Umbilical cord (tissue), 2 donors: ENCODE measurements around the gene TASOR. TPM values are rescaled to one million over a fixed set of nuclear protein-coding genes. Genes with fewer than 3 reads are reported as not detected.
"Not testable (repeated sequence)": the region's sequence is repeated elsewhere in the genome, so short reads cannot be mapped to it uniquely, and the experiment has no call there.

Experiments
- DNase-seq: peaks from one replicate; pipeline ENCODE4 v3.0.0-alpha.2; 2015; ENCODE audit warnings: low spot score
- total RNA-seq: library from RNA; depleted of rRNA; stranded (reverse); fragments of >200 nt; gene quantifications from one replicate; pipeline ENCODE4 v1.2.3, GENCODE V29; 2014; ENCODE audit warnings: low replicate concordance; ENCODE audit not compliant: insufficient read depth

The TASOR gene, protein sequence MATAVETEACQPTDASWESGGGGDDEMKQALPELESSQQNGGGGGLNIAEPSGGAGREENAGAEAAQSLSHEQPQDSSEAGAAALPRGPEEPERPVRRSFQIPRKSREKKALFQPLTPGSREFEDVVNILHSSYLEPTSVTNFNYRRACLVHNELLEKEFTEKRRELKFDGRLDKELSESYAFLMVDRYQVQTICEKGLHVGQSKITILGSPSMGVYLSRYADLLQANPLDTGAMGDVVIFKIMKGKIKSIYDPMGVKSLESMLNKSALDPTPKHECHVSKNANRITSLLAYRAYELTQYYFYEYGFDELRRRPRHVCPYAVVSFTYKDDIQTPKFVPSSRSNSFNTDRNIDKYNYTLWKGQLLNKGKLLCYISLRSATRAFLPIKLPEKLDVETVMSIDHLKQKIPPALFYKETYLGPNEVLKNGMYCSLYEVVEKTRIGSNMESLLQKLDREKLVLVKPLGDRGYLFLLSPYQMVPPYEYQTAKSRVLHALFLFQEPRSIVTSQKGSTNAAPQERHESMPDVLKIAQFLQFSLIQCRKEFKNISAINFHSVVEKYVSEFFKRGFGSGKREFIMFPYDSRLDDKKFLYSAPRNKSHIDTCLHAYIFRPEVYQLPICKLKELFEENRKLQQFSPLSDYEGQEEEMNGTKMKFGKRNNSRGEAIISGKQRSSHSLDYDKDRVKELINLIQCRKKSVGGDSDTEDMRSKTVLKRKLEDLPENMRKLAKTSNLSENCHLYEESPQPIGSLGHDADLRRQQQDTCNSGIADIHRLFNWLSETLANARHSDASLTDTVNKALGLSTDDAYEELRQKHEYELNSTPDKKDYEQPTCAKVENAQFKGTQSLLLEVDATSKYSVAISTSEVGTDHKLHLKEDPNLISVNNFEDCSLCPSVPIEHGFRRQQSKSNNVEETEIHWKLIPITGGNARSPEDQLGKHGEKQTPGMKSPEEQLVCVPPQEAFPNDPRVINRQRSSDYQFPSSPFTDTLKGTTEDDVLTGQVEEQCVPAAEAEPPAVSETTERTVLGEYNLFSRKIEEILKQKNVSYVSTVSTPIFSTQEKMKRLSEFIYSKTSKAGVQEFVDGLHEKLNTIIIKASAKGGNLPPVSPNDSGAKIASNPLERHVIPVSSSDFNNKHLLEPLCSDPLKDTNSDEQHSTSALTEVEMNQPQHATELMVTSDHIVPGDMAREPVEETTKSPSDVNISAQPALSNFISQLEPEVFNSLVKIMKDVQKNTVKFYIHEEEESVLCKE (N-terminal part only)
- 188 TPM for total RNA-seq

- DNase-seq: peak; percentile 88
Observed at GRCh38 chr3:56683122-56683817, at the start of gene TASOR. Gene TASOR, minus strand, starts transcription at chr3:56683265. Its CDS starts 259 bp downstream, at chr3:56683006.

DNA sequence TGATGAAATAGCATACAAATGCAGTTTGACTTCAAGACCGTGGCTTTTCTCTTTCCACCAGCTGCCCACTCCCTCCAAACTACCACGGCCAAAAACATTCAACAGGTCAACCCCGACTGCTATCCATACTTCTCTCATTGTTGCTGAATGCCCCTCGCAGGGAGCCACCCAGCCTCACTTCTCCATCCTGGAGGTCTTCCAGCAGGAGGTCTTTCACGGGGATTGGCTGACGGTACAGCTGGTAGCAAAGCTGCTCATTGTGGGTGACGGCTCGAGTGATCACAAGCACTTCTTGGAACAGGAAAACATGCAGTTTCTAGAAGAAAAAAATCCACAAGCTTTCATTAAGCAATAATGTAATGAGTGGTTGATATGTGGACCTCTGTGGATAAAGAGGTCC is 49.0 kb upstream of the TASOR start:
- DNase-seq: no peak

DNA sequence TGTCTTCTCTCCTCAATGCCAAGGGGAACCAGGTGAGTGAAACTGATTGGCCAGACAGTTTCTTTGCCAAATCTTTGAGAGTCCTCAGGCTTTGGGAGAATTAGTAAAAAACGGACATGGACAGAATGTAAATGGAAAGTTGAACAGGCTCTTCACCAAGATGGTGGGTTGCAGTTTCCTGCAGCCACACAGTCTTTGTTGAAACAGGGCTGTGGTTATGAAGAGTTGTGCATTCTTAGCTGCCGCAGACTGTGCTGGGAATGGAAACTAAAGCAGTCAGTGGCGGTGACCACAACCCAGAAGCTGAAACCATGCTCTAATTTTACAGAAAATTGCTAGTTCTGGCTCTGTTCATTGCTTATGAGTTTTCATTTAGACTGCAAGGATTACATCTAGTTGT is 42.1 kb upstream of the TASOR start:
- no peak for DNase-seq

GRCh38 chr3:56724676-56725075 is 41.6 kb upstream of the TASOR start:
- DNase-seq: no peak

- no peak for DNase-seq
Observed at GRCh38 chr3:56720849-56721248, 37.8 kb upstream of the TASOR start.

DNA sequence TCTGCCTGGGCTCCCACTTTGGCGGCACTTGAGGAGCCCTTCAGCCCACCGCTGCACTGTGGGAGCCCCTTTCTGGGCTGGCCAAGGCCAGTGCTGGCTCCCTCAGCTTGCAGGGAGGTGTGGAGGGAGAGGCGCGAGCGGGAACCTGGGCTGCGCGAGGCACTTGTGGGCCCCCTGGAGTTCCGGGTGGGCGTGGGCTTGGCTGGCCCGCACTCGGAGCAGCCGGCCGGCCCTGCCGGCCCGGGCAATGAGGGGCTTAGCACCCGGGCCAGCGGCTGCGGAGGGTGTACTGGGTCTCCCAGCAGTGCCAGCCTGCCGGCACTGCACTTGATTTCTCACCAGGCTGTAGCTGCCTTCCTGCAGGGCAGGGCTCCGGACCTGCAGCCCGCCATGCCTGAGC is 35.7 kb upstream of the TASOR start:
- DNase-seq: not testable (repeated sequence)

DNA sequence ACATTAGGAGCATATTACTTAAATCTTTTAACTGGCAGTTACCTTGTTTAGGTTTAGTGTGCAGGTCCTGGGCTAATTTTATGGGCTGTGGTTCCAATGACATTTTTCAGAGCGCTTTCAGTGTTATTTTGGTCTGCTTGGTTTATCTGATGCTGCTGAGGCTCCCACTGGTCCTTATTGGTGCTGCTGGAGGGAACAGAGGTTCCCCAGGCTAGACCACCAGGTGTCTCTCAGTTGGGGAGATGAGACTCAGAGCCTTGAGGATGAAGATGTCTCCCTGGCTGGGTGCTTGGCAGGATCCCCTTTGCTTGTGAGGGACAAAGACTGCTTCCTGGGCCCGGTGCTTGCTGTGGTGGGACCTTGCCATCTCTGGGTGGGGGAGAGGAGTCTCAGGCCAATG is 28.3 kb upstream of the TASOR start:
- DNase-seq: no peak

DNA sequence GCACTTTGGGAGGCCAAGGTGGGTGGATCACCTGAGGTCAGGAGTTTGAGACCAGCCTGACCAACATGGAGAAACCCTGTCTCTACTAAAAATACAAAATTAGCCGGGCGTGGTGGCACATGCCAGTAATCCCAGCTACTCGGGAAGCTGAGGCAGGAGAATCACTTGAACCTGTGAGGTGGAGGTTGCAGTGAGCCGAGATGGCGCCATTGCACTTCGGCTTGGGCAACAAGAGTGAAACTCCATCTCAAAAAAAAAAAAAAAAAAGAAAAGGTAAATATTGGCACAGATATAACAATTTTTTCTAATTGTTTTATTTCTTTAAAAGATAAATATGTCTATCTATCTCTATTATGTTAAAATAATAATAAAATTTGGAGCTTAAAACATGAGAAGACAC is 24.3 kb upstream of the TASOR start:
- DNase-seq: not testable (repeated sequence)

- no peak for DNase-seq
Observed at GRCh38 chr3:56706629-56707028, 23.6 kb upstream of the TASOR start.

DNA sequence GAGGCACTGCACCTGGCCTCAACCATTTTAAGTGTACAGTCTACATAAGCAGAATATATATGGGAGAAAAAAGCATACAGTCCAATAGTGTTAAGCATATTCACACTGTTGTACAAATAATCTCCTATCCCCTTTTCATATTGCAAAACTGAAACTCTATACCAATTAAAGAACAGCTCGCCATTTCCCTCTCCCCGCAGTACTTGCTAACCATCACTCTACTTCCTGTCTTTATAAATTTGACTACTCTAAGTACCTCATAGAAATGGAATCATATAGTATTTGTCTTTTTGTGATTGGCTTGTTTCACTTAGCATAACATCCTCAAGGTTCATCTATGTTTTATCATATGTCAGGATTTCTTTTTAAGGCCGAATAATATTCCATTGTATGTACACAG is 21.6 kb upstream of the TASOR start:
- DNase-seq: no peak

GRCh38 chr3:56702490-56703315 is 19.6 kb upstream of the TASOR start:
- DNase-seq: peak; percentile 81

GRCh38 chr3:56700151-56700550 is 17.1 kb upstream of the TASOR start:
- DNase-seq: peak; percentile 61

DNA sequence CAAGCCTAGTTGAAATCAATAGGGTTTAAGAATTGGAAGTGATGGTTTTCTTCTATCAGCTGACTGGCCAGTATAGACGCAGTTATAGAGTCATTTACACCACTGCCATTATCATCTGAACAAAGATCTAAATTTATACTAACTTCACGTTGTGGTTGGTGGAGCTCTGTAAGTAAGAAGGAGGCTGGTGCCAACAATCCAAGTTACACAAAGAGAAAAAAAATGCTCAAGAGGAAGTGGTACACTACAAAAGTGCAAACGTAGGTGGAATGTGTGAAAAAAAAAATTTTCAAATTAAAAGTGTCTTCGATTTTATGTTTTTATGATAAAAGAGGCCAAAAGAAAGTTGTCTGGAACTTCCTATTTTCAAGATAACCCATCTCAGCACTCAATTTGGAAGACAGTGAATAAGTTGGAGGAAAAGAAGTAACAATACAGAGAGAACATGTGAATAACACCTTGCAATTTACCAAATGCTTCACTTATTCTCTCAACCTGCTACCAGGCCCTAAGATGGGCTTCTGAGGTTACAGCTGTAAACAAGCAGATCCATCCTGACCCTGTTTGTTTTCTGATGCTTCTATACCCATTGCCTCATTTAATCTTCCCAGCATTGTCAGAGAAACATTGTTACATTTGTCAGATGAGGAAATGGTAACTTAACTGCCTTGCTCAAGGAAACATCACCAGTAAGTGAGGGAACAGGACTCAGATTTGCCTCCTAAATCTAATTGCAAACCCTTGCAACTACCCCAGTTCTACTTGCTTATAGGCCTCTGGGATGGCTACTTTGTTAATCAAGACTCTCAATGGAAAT is 12.0 kb upstream of the TASOR start:
- no peak for DNase-seq

- DNase-seq: no peak
Observed at GRCh38 chr3:56693750-56694149, 10.7 kb upstream of the TASOR start.

- not testable (repeated sequence) for DNase-seq
Observed at GRCh38 chr3:56692520-56693433, 9.7 kb upstream of the TASOR start.

GRCh38 chr3:56692001-56692365 is 8.9 kb upstream of the TASOR start:
- DNase-seq: not testable (repeated sequence)

DNA sequence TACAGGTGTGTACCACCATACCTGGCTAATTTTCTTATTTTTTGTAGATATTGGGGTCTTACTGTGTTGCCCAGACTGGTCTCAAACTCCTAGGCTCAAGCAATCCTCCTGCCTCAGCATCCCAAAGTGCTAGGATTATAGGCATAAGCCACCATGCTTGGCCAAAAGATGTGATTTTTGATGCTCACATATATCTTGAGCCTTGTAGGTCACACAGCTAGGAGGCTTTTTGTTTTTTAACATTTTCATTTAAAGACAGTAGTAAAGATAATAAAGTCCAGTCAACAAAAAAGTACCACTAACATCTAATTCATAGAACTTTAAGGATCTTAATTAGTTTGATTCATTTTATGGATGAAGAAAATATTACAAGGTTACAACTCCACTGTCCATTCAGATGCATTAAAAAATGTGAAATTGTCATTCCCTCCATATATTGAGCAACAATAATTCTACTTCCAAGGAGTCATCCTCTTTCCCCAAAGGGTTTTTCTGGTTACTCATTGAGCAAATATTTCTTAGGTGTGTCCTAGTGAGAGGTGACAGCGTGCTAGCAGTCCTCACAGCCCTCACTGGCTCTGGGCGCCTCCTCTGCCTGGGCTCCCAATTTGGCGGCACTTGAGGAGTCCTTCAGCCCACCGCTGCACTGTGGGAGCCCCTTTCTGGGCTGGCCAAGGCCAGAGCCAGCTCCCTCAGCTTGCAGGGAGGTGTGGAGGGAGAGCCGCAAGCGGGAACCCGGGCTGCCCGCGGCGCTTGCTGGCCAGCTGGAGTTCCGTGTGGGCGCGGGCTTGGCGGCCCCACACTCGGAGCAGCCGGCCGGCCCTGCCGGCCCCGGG is 8.3 kb upstream of the TASOR start:
- DNase-seq: no peak
